ENCODE data around the gene RNF123.

Gene RNF123

DNA sequence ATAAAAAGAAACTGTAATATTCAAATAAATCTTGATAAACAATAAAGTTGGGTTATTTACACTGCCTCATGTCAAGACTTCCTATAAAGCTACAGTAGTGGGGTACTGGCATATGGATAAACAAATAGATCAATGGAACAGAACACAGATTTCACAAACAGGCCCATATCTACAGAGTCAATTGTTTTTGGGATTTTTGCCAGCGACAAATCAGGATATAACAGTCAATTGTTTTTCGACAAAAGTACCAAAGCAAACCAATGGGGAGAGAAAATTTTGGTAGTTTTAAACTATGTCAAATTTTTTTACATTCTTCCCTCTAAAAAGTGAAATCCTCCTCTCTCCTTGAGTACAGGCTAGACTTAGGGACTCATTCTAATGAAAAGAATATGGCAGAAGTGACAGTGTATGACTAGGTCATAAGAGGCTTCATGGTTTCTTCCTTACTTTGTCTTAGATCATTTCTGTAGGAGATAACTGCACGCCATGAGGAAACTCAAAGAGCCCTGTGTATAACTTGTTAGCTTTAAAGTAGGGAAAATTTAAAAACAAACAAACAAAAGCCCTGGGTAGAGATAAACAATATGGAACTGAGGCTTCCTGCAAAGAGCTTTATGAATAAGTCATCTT is 80.0 kb downstream of the RNF123 start:
- H3K27ac ChIP-seq = peak overlapping the region; percentile 18; the same call in 1 of the 2 replicates
- TF ChIP-seq, protein P1, sequence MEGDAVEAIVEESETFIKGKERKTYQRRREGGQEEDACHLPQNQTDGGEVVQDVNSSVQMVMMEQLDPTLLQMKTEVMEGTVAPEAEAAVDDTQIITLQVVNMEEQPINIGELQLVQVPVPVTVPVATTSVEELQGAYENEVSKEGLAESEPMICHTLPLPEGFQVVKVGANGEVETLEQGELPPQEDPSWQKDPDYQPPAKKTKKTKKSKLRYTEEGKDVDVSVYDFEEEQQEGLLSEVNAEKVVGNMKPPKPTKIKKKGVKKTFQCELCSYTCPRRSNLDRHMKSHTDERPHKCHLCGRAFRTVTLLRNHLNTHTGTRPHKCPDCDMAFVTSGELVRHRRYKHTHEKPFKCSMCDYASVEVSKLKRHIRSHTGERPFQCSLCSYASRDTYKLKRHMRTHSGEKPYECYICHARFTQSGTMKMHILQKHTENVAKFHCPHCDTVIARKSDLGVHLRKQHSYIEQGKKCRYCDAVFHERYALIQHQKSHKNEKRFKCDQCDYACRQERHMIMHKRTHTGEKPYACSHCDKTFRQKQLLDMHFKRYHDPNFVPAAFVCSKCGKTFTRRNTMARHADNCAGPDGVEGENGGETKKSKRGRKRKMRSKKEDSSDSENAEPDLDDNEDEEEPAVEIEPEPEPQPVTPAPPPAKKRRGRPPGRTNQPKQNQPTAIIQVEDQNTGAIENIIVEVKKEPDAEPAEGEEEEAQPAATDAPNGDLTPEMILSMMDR (conservative IDR thresholded peaks at IDR 0.05) = no peak

DNA sequence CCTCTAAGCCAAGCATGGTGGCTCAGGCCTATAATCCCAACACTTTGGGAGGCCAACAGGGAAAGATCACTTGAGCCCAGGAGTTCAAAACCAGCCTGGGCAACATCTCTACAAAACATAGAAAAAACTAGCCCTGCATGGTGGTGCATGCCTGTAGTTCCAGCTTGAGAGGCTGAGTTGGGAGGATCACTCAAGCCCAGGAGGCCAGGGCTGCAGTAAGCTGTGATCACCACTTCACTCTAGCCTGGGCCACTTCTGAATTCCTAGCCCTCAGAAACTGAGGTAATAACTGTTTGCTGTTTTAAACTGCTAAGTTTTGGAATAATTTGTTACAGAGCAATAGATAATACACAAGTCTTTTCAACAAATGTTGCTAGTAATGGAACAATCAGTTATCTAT is 80.6 kb downstream of the RNF123 start:
- peak overlapping the region; percentile 18; the same call in 1 of the 2 replicates for H3K27ac ChIP-seq
- TF ChIP-seq, protein P1 (conservative IDR thresholded peaks at IDR 0.05) = no peak

Measured in VCaP (cell line).